Measurements from ENCODE around the gene CACNA1S.

DNA sequence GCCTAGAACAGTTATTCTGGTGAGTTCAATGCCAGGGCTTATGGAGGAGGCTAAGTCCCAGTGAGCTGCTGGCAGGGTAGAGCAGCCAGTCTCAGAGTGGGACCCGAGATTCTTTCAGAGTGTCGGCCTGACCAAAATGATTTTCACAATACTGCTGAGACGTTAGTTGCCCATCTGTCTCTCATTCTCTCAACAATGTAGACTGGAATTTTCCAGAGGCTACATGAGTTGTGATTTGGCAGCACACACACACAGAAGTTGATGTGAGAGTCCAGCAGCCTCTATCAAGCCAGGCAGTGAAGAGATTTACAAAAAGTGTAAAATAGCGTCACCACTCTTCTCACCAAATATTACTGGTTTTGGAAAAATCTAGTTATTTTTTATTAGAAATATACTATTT is 21.7 kb downstream of the CACNA1S start:
- TF ChIP-seq, protein P1, sequence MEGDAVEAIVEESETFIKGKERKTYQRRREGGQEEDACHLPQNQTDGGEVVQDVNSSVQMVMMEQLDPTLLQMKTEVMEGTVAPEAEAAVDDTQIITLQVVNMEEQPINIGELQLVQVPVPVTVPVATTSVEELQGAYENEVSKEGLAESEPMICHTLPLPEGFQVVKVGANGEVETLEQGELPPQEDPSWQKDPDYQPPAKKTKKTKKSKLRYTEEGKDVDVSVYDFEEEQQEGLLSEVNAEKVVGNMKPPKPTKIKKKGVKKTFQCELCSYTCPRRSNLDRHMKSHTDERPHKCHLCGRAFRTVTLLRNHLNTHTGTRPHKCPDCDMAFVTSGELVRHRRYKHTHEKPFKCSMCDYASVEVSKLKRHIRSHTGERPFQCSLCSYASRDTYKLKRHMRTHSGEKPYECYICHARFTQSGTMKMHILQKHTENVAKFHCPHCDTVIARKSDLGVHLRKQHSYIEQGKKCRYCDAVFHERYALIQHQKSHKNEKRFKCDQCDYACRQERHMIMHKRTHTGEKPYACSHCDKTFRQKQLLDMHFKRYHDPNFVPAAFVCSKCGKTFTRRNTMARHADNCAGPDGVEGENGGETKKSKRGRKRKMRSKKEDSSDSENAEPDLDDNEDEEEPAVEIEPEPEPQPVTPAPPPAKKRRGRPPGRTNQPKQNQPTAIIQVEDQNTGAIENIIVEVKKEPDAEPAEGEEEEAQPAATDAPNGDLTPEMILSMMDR (IDR thresholded peaks at IDR 0.05), result no peak
- TF ChIP-seq POLR2AphosphoS5 (IDR thresholded peaks at IDR 0.05; ENCODE audit: low read depth, low read length), result no peak
- TF ChIP-seq, protein P2, sequence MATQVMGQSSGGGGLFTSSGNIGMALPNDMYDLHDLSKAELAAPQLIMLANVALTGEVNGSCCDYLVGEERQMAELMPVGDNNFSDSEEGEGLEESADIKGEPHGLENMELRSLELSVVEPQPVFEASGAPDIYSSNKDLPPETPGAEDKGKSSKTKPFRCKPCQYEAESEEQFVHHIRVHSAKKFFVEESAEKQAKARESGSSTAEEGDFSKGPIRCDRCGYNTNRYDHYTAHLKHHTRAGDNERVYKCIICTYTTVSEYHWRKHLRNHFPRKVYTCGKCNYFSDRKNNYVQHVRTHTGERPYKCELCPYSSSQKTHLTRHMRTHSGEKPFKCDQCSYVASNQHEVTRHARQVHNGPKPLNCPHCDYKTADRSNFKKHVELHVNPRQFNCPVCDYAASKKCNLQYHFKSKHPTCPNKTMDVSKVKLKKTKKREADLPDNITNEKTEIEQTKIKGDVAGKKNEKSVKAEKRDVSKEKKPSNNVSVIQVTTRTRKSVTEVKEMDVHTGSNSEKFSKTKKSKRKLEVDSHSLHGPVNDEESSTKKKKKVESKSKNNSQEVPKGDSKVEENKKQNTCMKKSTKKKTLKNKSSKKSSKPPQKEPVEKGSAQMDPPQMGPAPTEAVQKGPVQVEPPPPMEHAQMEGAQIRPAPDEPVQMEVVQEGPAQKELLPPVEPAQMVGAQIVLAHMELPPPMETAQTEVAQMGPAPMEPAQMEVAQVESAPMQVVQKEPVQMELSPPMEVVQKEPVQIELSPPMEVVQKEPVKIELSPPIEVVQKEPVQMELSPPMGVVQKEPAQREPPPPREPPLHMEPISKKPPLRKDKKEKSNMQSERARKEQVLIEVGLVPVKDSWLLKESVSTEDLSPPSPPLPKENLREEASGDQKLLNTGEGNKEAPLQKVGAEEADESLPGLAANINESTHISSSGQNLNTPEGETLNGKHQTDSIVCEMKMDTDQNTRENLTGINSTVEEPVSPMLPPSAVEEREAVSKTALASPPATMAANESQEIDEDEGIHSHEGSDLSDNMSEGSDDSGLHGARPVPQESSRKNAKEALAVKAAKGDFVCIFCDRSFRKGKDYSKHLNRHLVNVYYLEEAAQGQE (IDR thresholded peaks at IDR 0.05; ENCODE audit: insufficient read depth in 1 of 2, low read depth in 2 of 2, low read length in 1 of 2), result no peak
- no peak for TF ChIP-seq SIN3A (IDR thresholded peaks at IDR 0.05; ENCODE audit: borderline replicate concordance, insufficient read depth, low read depth, low read length)
- TF ChIP-seq TCF7L2 (IDR thresholded peaks at IDR 0.05; ENCODE audit: low read depth, low read length), result no peak

Measured in Panc1 (cell line).